Upper lobe of left lung (tissue), 4 donors: Measurements from ENCODE around the gene BICRA.

Experiments used
- CTCF ChIP-seq, 6 experiments: fragments of 450-650 bp in 4 of 6; fragments of 200-600 bp in 2 of 6; sonication (generic) in 2 of 6; IDR thresholded peaks; one replicate each; pipeline ENCODE4 v1.5.1; 2016 to 2019; ENCODE audit warnings: antibody characterized with exemption in 6 of 6
- POLR2A ChIP-seq, 4 donors: fragments of 450-650 bp; IDR thresholded peaks; one replicate each; pipeline ENCODE4 v1.5.1; 2016 to 2017; ENCODE audit warnings: antibody characterized with exemption in 4 of 4, mild to moderate bottlenecking in 2 of 4

- TF ChIP-seq CTCF (IDR thresholded peaks at IDR 0.05) (no peak), POLR2A (IDR thresholded peaks at IDR 0.05) (no peak)
These were observed 25.1 kb downstream of the BICRA start for GRCh38 chr19:47633996-47634395.
